GM06990 (cell line): Measurements from ENCODE around the gene PRXL2B.

Source experiments
- DNase-seq: peaks from one replicate; pipeline ENCODE4 v3.0.0-alpha.2; 2011; ENCODE audit not compliant: insufficient read length; ENCODE audit errors: extremely low read depth
- H3K27me3 ChIP-seq: replicated peaks from 2 replicates; pipeline ENCODE4 v1.6.0; 2011; ENCODE audit warnings: low read length; ENCODE audit not compliant: control insufficient read depth, insufficient read depth
- H3K36me3 ChIP-seq: 2 replicates; pipeline ENCODE4 v1.5.1; 2011; ENCODE audit warnings: low read length; ENCODE audit not compliant: control insufficient read depth, insufficient read depth
- H3K4me3 ChIP-seq: replicated peaks from 2 replicates; pipeline ENCODE4 v1.5.1; 2011; ENCODE audit warnings: low read depth, mild to moderate bottlenecking, control low read depth, low read length
- CTCF ChIP-seq: IDR thresholded peaks from 2 replicates; pipeline ENCODE4 v1.5.1; 2011; ENCODE audit warnings: low read length, control low read depth, mild to moderate bottlenecking, inconsistent platforms; ENCODE audit not compliant: insufficient read depth, poor library complexity, severe bottlenecking

The PRXL2B gene

GRCh38 chr1:2604844-2605508 lies 18.4 kb downstream of the PRXL2B start:
- no peak for TF ChIP-seq CTCF
- Histone ChIP-seq H3K27me3 (no peaks in the 10 kb centered on the region), H3K4me3 (no peak overlapping the region), H3K36me3 (no peaks in the 10 kb centered on the region)
- no peak for DNase-seq

- no peak overlapping the region for H3K4me3 ChIP-seq
- DNase-seq: no peak
- H3K36me3 ChIP-seq: no peaks in the 10 kb centered on the region
- TF ChIP-seq CTCF: no peak
- H3K27me3 ChIP-seq: no peaks in the 10 kb centered on the region
Observed at GRCh38 chr1:2605509-2606395, 19.2 kb downstream of the PRXL2B start.

- no peaks in the 10 kb centered on the region for H3K27me3 ChIP-seq
Observed at GRCh38 chr1:2606396-2606880, 19.9 kb downstream of the PRXL2B start.

GRCh38 chr1:2606881-2607621 lies 20.5 kb downstream of the PRXL2B start:
- Histone ChIP-seq H3K36me3 (no peaks in the 10 kb centered on the region), H3K4me3 (no peak overlapping the region), H3K27me3 (no peaks in the 10 kb centered on the region)
- TF ChIP-seq CTCF: no peak
- DNase-seq: no peak

More at GRCh38 chr1:2606396-2606880, 19.9 kb downstream of the PRXL2B start:
- H3K36me3 ChIP-seq: no peaks in the 10 kb centered on the region
- TF ChIP-seq CTCF: no peak
- DNase-seq: no peak
- H3K4me3 ChIP-seq: no peak overlapping the region

- no peak for TF ChIP-seq CTCF
- Histone ChIP-seq H3K36me3 (no peaks in the 10 kb centered on the region), H3K27me3 (no peaks in the 10 kb centered on the region)
Observed at GRCh38 chr1:2607641-2608091, 21.1 kb downstream of the PRXL2B start.

More at GRCh38 chr1:2607641-2608091, 21.1 kb downstream of the PRXL2B start:
- H3K4me3 ChIP-seq: no peak overlapping the region
- DNase-seq: no peak
